KMS-11 (cell line): ENCODE results near the gene SLC38A5.

Experiments used
- H2AFZ ChIP-seq: fragments of 200-600 bp; sonication (generic); 2 replicates; pipeline ENCODE4 v1.6.1; 2016; ENCODE audit warnings: antibody characterized with exemption, mixed run types, low read depth
- H3K27ac ChIP-seq: fragments of 200-600 bp; sonication (generic); 2 replicates; pipeline ENCODE4 v1.6.1; 2016; ENCODE audit warnings: mild to moderate bottlenecking, mixed run types
- H3K27me3 ChIP-seq: fragments of 200-600 bp; sonication (generic); 2 replicates; pipeline ENCODE4 v1.6.1; 2017; ENCODE audit warnings: mild to moderate bottlenecking, low read depth, mixed run types, moderate library complexity; ENCODE audit not compliant: insufficient read depth
- H3K36me3 ChIP-seq: fragments of 200-600 bp; sonication (generic); 2 replicates; pipeline ENCODE4 v1.6.1; 2017; ENCODE audit warnings: mild to moderate bottlenecking, mixed run types; ENCODE audit not compliant: insufficient read depth
- H3K4me1 ChIP-seq: fragments of 200-600 bp; sonication (generic); 2 replicates; pipeline ENCODE4 v1.6.1; 2016; ENCODE audit warnings: mild to moderate bottlenecking, low read depth, mixed run types; ENCODE audit not compliant: poor library complexity, severe bottlenecking
- H3K4me2 ChIP-seq: fragments of 200-600 bp; sonication (generic); 2 replicates; pipeline ENCODE4 v1.7.0; 2016; ENCODE audit warnings: mild to moderate bottlenecking, mixed run types
- H3K4me3 ChIP-seq: fragments of 200-600 bp; sonication (generic); IDR thresholded peaks from 2 replicates; pipeline ENCODE4 v1.6.1; 2017; ENCODE audit warnings: low read depth, low read length, mixed read lengths; ENCODE audit not compliant: insufficient read depth
- H3K79me2 ChIP-seq: fragments of 200-600 bp; sonication (generic); 2 replicates; pipeline ENCODE4 v1.6.1; 2016; ENCODE audit warnings: low read depth, mixed run types; ENCODE audit not compliant: insufficient read depth
- H3K9ac ChIP-seq: fragments of 200-600 bp; sonication (generic); 2 replicates; pipeline ENCODE4 v1.6.1; 2016; ENCODE audit warnings: mild to moderate bottlenecking, mixed run types
- H4K20me1 ChIP-seq: fragments of 200-600 bp; sonication (generic); 2 replicates; pipeline ENCODE4 v1.6.1; 2016; ENCODE audit warnings: mild to moderate bottlenecking, mixed run types; ENCODE audit not compliant: insufficient read depth
- CTCF ChIP-seq: fragments of 200-600 bp; sonication (generic); conservative IDR thresholded peaks from 2 replicates; pipeline ENCODE4 v1.6.1; 2017; ENCODE audit warnings: low read depth, mild to moderate bottlenecking, antibody characterized with exemption, low read length, moderate library complexity, mixed read lengths

SLC38A5 gene

DNA sequence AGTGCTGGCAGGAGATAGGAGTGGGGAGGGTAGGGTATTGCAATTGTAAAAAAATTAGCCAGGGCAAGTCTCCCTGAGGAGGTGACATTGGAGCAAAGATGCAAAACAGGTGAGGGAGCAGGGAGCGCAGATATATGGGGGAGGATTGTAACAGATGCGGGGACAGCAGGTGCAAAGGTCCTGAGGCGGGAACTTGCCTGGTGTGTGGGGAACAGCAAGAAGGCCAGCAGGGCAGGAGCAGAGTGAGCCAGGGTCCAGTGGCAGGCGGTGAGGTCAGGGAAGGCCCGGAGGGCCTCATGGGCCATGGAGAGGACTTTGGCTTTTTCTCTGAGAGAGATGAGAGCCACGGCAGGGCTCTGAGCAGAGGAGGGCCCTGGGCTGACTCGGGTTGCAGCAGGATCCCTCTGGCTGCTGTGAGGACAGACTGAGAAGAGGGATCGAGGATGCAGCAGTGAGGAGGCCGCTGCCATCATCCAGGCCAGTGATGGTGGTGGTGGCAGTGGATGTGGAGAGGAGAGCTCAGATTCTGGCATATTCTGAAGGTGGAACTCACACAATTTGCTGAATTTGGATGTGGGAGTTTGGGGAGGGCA lies 44.9 kb upstream of the SLC38A5 start:
- H2AFZ ChIP-seq: no peak overlapping the region
- H3K27ac ChIP-seq: no peak overlapping the region
- no peak for TF ChIP-seq CTCF
- no peak overlapping the region for H3K4me3 ChIP-seq
- H3K9ac ChIP-seq: no peak overlapping the region
- H3K36me3 ChIP-seq: no peaks in the 10 kb centered on the region
- no peaks in the 10 kb centered on the region for H3K27me3 ChIP-seq
- no peaks in the 10 kb centered on the region for H3K4me1 ChIP-seq
- no peak overlapping the region for H3K4me2 ChIP-seq
- H4K20me1 ChIP-seq: no peaks in the 10 kb centered on the region
- H3K79me2 ChIP-seq: no peaks in the 10 kb centered on the region

DNA sequence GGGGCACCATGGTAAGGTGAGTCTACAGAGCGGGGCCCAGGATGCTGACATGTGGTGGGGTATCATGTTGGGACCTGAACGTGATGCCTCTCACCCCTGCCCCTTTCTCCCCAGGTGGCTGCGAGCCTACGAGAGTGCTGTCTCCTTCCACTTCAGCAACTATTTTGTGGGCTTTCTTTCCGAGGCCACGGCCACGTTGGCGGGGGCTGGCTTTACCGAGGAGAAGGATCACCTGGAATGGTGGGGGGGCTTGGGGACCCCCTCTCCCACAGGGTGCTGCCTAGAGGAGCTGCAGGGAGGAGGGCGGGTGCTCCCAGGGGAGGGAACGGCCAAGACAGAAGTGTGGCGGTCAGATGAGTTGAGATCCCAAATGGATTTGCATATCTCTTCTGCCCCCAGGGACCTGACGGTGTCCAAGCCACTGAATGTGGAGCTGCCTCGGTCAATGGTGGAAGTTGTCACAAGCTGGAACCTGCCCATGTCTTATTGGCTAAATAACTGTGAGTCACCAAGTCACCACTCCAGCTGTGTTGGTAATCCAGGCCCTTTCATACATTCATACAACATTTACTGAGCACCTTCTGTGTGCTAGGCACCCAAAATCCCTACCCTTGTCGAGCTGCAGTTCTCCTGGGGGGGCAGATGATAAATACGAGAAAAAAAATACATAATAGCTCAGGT lies 44.2 kb upstream of the SLC38A5 start:
- Histone ChIP-seq H3K27ac (no peak overlapping the region), H3K9ac (no peak overlapping the region), H4K20me1 (no peaks in the 10 kb centered on the region), H3K4me3 (no peak overlapping the region), H2AFZ (no peak overlapping the region), H3K4me2 (no peak overlapping the region), H3K4me1 (no peaks in the 10 kb centered on the region), H3K79me2 (no peaks in the 10 kb centered on the region), H3K36me3 (no peaks in the 10 kb centered on the region), H3K27me3 (no peaks in the 10 kb centered on the region)
- TF ChIP-seq CTCF: no peak

GRCh38 chrX:48513670-48514069 lies 43.6 kb upstream of the SLC38A5 start:
- no peak for TF ChIP-seq CTCF
- no peak overlapping the region for H3K9ac ChIP-seq
- no peak overlapping the region for H3K27ac ChIP-seq
- no peak overlapping the region for H3K4me3 ChIP-seq
- no peaks in the 10 kb centered on the region for H3K36me3 ChIP-seq
- no peak overlapping the region for H2AFZ ChIP-seq
- H3K4me2 ChIP-seq: no peak overlapping the region
- no peaks in the 10 kb centered on the region for H3K79me2 ChIP-seq
- H4K20me1 ChIP-seq: no peaks in the 10 kb centered on the region
- H3K27me3 ChIP-seq: no peaks in the 10 kb centered on the region
- no peaks in the 10 kb centered on the region for H3K4me1 ChIP-seq

GRCh38 chrX:48512371-48512935 lies 42.4 kb upstream of the SLC38A5 start:
- Histone ChIP-seq H3K4me1 (peaks cover 3% of the 10 kb centered on the region), H4K20me1 (no peaks in the 10 kb centered on the region), H3K4me3 (no peak overlapping the region), H3K4me2 (no peak overlapping the region), H3K27me3 (no peaks in the 10 kb centered on the region), H2AFZ (no peak overlapping the region), H3K36me3 (no peaks in the 10 kb centered on the region), H3K79me2 (no peaks in the 10 kb centered on the region), H3K9ac (no peak overlapping the region), H3K27ac (no peak overlapping the region)
- no peak for TF ChIP-seq CTCF
